22Rv1 (cell line): ENCODE data around the gene GDPD2.

Source experiments
- ZFX ChIP-seq: fragments of 450-650 bp; IDR thresholded peaks from 2 replicates; pipeline ENCODE4 v1.6.1; 2017; ENCODE audit warnings: antibody characterized with exemption, borderline replicate concordance
- TF ChIP-seq, protein P1 (sequence below): fragments of 450-650 bp; IDR thresholded peaks from 2 replicates; pipeline ENCODE4 v1.5.1; 2017; ENCODE audit warnings: mild to moderate bottlenecking

- TF ChIP-seq, protein P1, sequence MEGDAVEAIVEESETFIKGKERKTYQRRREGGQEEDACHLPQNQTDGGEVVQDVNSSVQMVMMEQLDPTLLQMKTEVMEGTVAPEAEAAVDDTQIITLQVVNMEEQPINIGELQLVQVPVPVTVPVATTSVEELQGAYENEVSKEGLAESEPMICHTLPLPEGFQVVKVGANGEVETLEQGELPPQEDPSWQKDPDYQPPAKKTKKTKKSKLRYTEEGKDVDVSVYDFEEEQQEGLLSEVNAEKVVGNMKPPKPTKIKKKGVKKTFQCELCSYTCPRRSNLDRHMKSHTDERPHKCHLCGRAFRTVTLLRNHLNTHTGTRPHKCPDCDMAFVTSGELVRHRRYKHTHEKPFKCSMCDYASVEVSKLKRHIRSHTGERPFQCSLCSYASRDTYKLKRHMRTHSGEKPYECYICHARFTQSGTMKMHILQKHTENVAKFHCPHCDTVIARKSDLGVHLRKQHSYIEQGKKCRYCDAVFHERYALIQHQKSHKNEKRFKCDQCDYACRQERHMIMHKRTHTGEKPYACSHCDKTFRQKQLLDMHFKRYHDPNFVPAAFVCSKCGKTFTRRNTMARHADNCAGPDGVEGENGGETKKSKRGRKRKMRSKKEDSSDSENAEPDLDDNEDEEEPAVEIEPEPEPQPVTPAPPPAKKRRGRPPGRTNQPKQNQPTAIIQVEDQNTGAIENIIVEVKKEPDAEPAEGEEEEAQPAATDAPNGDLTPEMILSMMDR: no peak
- TF ChIP-seq ZFX: no peak
Observed at GRCh38 chrX:70421618-70422017, 1.5 kb upstream of the GDPD2 start.
